Testis (tissue), 2 donors: ENCODE data around the gene WDR37.
"Not testable (repeated sequence)": the region's sequence is repeated elsewhere in the genome, so short reads cannot be mapped to it uniquely, and the experiment has no call there.

ENCODE experiments used
- CTCF ChIP-seq, 3 experiments: fragments of 450-650 bp in 2 of 3; fragments of 200-600 bp in 1 of 3; sonication (generic) in 1 of 3; IDR thresholded peaks; one replicate each; pipeline ENCODE4 v1.5.1; 2016 to 2019; ENCODE audit warnings: antibody characterized with exemption in 3 of 3, mild to moderate bottlenecking in 2 of 3, moderate library complexity in 1 of 3
- POLR2A ChIP-seq: fragments of 450-650 bp; IDR thresholded peaks from one replicate; pipeline ENCODE4 v1.6.1; 2017; ENCODE audit warnings: antibody characterized with exemption, mild to moderate bottlenecking, moderate library complexity

DNA sequence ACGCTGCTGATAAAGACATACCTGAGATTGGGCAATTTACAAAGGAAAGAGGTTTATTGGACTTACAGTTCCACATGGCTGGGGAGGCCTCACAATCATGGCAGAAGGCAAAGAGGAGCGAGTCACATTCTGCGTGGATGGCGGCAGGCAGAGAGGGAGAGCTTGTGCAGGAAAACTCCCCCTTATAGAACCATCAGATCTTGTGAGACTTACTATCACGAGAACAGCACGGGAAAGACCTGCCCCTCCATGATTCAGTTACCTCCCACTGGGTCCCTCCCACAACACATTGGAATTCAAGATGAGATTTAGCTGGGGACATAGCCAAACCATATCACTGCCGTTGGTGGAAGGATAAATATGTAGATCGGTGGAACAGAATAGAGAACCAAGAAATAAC lies 10.5 kb downstream of the WDR37 start:
- not testable (repeated sequence) for TF ChIP-seq CTCF (IDR thresholded peaks at IDR 0.05); POLR2A
